ENCODE results near the gene PEDS1. TPM values are rescaled to one million over a fixed set of nuclear protein-coding genes. Genes with fewer than 3 reads are reported as not detected.
A peak's percentile ranks its signal among the peaks of the same experiment; 100 is the strongest.

The PEDS1 gene
- total and polyA plus RNA-seq, 2 experiments from 2014 or later: 36.9 to 37.2 TPM

GRCh38 chr20:50125279-50125678 is 28.2 kb downstream of the PEDS1 start:
- Histone ChIP-seq H3K36me3 (peaks cover 5% of the 10 kb centered on the region), H3K27ac (no peak overlapping the region), H3K4me3 (no peak overlapping the region), H3K9me3 (ENCODE audit: low read depth) (no peaks in the 10 kb centered on the region), H3K4me1 (ENCODE audit: low read depth) (no peaks in the 10 kb centered on the region), H3K27me3 (no peaks in the 10 kb centered on the region)
- TF ChIP-seq CTCF (IDR thresholded peaks at IDR 0.05; ENCODE audit: low read depth, low read length): no peak
- no peak for DNase-seq (ENCODE audit: low read depth in 1 of 2, low spot score in 1 of 2)

GRCh38 chr20:50124496-50124895 is 29.0 kb downstream of the PEDS1 start:
- H3K27me3 ChIP-seq: no peaks in the 10 kb centered on the region
- no peak overlapping the region for H3K4me3 ChIP-seq
- no peak for DNase-seq (ENCODE audit: low read depth in 1 of 2, low spot score in 1 of 2)
- H3K9me3 ChIP-seq (ENCODE audit: low read depth): no peaks in the 10 kb centered on the region
- H3K36me3 ChIP-seq: peaks cover 5% of the 10 kb centered on the region
- no peak overlapping the region for H3K27ac ChIP-seq
- H3K4me1 ChIP-seq (ENCODE audit: low read depth): no peaks in the 10 kb centered on the region
- TF ChIP-seq CTCF (IDR thresholded peaks at IDR 0.05; ENCODE audit: low read depth, low read length): no peak

DNA sequence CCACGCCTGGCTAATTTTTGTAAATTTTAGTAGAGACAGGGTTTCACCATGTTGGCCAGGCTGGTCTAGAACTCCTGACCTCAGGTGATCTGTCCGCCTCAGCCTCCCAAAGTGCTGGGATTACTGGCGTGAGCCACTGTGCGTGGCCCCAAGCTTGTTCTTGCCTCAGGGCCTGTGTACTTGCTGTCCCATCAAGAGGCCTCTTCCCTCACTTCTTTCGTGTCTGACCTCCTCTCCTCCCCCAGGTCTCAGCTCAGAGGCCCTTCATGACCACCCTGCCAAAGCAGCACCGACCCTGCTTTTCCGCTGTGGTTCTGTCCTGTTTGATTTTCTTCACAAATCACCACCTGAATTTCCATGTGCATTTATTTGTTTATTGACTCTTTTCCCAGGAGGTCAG is 30.1 kb downstream of the PEDS1 start:
- no peaks in the 10 kb centered on the region for H3K4me1 ChIP-seq (ENCODE audit: low read depth)
- TF ChIP-seq CTCF (IDR thresholded peaks at IDR 0.05; ENCODE audit: low read depth, low read length): no peak
- no peaks in the 10 kb centered on the region for H3K27me3 ChIP-seq
- peaks cover 5% of the 10 kb centered on the region for H3K36me3 ChIP-seq
- H3K4me3 ChIP-seq: no peak overlapping the region
- no peaks in the 10 kb centered on the region for H3K9me3 ChIP-seq (ENCODE audit: low read depth)
- DNase-seq (ENCODE audit: low read depth in 1 of 2, low spot score in 1 of 2): no peak
- H3K27ac ChIP-seq: no peak overlapping the region

- no peak for DNase-seq (ENCODE audit: low read depth in 1 of 2, low spot score in 1 of 2)
- no peak for TF ChIP-seq CTCF (IDR thresholded peaks at IDR 0.05; ENCODE audit: low read depth, low read length)
- no peak overlapping the region for H3K4me3 ChIP-seq
- H3K36me3 ChIP-seq: peaks cover 4% of the 10 kb centered on the region
- no peaks in the 10 kb centered on the region for H3K4me1 ChIP-seq (ENCODE audit: low read depth)
- no peaks in the 10 kb centered on the region for H3K27me3 ChIP-seq
- H3K27ac ChIP-seq: no peak overlapping the region
- no peaks in the 10 kb centered on the region for H3K9me3 ChIP-seq (ENCODE audit: low read depth)
Observed at GRCh38 chr20:50122763-50123162, 30.8 kb downstream of the PEDS1 start.

DNA sequence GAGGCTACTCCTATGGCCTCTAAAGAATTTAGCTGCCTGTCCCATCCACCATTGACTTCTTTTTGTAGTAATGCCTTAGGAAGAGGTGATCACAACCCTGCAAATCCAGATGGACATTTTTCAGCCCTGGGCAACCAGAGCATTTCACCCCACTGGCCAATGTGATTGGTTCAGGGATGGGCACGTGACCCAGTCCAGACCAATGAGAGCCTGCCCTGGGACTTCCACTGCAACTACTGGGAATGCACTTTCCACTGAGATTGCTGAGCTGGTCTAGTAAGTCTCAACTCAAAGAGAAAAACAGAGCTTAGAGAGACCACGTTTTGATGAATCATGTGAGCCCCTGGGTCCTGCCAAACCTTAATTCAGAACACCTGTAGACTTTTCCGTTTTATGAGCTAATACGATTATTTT is 31.7 kb downstream of the PEDS1 start:
- peak in 1 of 2 donors; percentile 19 for DNase-seq (ENCODE audit: low read depth in 1 of 2, low spot score in 1 of 2)
- H3K27ac ChIP-seq: no peak overlapping the region
- no peaks in the 10 kb centered on the region for H3K9me3 ChIP-seq (ENCODE audit: low read depth)
- no peak for TF ChIP-seq CTCF (IDR thresholded peaks at IDR 0.05; ENCODE audit: low read depth, low read length)
- H3K4me3 ChIP-seq: no peak overlapping the region
- no peaks in the 10 kb centered on the region for H3K4me1 ChIP-seq (ENCODE audit: low read depth)
- H3K36me3 ChIP-seq: no peaks in the 10 kb centered on the region
- H3K27me3 ChIP-seq: no peaks in the 10 kb centered on the region
